Parietal lobe (tissue), 2 donors: ENCODE data around the gene HDGFL2. TPM values are rescaled to one million over a fixed set of nuclear protein-coding genes. Genes with fewer than 3 reads are reported as not detected.

Source experiments
- small RNA-seq: library from RNA; depleted of rRNA; stranded (forward); fragments of <200 nt; gene quantifications from one replicate; pipeline ENCODE3, GENCODE V24; 2014; ENCODE audit warnings: low replicate concordance
- total RNA-seq: library from RNA; depleted of rRNA; stranded (reverse); fragments of >200 nt; gene quantifications from one replicate; pipeline ENCODE4 v1.2.3, GENCODE V29; 2014

HDGFL2 gene
- total RNA-seq: 44.1 TPM

DNA sequence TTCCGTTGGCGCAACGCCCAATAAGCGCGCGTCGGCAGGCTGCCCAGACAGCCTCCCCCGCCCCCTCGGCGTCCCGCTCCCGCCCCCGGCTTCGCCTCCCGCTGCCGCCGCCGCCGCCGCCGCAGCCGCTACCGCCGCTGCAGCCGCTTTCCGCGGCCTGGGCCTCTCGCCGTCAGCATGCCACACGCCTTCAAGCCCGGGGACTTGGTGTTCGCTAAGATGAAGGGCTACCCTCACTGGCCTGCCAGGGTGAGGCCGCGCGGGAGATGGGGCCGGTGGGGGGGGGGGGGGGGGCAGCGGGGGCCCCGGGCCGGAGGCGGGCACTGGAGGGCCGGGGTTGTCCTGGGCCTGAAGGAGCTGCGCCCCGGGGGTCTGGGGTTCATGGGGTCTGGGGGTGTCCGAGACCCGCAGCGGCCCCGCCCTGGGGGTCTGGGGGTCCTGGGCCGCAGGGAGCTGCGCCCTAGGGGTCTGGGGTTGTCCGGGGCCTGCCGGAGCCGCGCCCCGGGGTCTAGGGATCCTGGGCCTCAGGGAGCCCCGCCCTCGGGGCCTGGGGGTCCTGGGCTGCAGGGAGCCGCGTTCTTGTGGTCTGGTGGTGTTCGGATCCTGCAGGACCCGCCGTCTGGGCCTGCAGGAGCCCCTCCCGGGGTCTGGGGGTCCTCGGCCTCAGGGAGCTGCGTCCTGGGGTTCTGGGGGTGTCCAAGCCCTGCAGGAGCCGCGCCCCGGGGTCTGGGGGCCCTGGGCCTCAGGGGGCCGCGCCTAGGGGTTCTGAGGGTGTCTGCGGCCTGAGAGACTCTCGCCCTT is at the start of gene HDGFL2:
HDGFL2 (plus strand) TSS at position 124 of the 801 bp plus-strand sequence; CDS start at position 178, 54 bp downstream.

DNA sequence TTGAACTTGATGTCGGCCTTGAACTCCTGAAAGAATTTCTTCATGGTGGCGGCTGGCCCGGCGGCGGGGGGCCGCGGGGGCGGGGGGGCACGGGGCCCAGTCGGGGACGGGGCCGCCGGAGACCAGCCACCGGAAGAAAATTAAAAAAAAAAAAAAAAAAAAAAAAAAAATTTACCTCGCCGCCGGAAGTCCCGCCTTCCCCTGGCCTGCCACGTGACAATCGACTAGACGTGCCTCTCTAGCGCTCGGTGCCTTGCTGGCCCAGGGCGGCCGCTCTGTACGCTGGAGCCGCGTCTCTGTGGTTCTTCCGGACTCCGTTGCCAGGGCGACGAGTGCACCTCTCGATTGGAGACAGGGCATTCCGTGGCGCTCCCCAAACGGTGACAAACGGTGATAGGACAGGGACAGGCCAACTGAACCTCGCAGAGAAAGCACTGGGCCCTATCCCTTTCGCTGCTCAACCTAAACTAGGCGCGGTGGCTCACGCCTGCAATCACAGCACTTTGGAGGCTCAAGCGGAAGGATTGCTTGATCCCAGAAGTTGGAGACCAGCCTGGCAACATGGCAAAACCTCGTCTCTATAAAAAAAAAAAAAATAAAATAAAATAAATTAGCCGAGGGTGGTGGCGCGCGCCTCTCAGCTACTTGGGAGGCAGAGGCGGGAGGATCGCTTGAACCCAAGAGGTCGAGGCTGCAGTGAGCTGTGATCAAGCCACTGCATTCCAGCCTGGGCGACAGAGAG is 14.3 kb upstream of the HDGFL2 start, which contains the start of gene UBXN6:
UBXN6 (minus strand) TSS at position 141 of the 742 bp plus-strand sequence; CDS start at position 44, 97 bp downstream.

DNA sequence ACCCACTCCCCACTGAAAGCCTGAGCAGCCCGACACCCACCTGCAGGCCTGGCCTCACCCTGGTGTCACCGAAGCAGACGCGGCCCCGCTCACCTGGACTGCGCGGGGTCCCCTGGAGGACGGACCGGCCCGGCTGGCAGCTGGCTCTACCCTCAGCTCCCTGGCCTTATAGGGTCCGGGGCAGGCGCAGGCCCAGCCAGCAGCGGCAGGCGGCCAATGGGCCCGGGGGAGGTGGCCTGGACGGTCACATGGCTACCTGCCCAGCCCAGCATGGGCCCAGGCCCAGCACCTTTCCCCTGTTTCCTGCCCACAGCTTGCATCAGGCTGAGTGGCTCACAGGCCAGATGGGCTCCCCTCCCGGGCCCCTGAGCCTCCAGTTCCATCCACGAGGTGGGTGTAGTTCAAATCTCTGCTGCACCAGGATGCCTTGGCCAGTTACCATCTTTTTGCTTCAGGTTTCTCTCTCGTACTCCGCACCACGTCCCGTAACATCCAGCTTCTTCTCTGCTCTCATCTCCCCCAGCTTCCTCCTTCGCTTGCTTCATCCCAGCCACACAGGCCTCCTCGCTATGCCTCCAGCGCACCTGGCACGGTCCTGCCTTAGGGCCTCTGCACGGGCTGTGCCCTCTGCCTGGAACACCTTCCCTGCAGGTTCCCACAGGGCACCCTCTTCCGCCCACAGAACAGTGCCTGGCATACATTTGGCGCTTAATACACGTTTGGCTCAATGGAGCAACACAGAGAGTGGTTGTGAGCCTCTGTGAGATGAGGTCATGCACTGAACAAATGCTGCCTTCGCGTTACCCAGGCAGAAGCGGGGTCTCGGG is 46.5 kb downstream of the HDGFL2 start, which contains the start of gene PLIN4:
PLIN4 (minus strand) TSS at position 142 of the 827 bp plus-strand sequence. CDS start 214 bp downstream, outside the sequence.

DNA sequence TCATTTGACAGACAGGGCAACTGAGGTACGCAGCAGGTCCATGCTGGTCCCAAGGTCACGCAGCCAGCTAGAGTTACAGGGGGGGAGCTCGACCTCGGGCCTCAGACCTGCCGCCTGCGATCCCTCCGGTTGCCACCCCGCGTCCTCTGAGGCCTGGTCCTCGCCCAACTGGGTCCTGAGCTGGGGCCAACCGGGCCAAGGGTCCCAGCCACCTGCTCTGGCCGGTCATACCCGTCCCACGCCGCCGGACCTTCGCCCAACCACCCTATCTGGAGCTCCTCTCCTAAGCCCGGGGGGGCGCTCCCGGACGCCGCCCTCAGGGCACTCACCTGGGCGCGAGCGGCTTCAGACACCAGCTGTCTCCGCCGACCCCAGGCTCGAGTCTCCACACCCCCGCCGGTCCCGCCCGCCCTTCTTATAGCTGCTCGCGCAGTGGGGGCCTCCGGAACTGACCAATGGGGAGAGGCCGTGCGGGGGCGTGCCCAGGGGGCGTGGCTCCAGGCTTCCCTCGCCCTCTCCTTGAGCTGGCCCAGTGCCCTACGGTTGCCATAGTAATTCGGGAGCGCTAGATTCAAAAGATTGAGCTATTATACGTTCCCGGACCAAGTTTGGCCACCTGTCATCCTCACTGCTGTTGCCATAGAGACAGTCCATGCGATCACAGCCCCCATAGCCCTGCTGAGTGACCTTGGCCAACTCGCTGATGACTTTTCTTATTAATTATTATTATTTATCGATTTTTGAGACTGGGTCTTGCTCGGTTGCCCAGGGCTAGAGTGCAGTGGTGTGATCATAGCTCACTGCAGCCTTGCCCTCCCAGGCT is 63.0 kb downstream of the HDGFL2 start, which contains the start of gene PLIN5:
PLIN5 (minus strand) TSS at position 389 of the 823 bp plus-strand sequence. CDS start 1,150 bp downstream, outside the sequence.

DNA sequence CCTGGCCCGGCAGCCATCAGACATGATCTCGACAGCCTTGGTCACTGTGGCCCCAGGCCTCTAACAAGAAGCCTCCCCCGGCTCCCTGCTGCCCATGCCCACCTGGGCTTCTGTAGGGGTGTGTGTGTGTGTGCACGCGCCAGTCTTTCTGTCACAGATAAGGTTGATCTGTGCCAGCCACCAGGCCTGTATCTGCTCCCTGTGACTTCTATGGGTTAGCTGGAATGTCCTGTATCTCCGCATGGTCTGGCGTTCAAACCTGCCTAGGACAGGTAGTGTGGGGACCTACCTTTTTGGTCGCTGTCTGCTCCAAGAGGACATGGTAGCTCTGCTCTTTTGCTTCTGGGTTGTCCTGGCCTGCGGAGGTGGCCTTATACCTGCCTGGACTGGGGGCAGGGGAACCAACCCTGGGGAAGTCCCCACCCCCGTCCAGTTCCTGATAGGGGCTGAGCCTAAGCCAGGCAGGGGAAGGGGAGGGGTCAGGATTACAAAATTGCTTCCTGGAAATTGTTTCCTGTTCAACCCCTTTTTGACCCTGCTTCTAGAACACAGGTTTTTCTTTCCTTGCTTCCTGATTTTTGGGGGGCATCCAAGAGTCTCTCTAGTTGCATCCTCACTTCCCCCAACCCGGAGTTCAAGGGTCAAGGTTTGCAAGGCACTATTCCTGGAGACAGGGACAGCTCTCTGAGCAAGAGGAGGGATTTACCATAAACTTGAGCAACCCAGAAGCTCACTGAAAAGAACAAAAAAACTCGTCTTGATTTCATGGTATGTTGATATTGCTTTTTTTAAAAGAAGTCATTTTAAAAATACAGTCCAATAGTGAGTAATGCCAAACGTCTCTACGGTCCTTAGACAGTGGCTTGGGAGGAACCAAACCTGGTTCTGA is 67.8 kb downstream of the HDGFL2 start, which contains the start of gene LRG1:
LRG1 (minus strand) TSS at position 344 of the 889 bp plus-strand sequence; CDS start at position 321, 23 bp downstream.

Small RNAs within 50 kb of the gene (small RNA-seq; reads per million reads assigned to genes)
- not detected for gene MIR4746

Other genes starting within 250 kb of the HDGFL2 start
- not detected for gene EBI3, start 242.8 kb upstream of the HDGFL2 start, total RNA-seq
- 19.1 TPM for gene YJU2, start 225.2 kb upstream of the HDGFL2 start, total RNA-seq
- gene SHD, start 193.0 kb upstream of the HDGFL2 start, total RNA-seq: 2.5 TPM
- 0.31 TPM for gene TMIGD2, start 169.9 kb upstream of the HDGFL2 start, total RNA-seq
- gene FSD1, start 167.7 kb upstream of the HDGFL2 start, total RNA-seq: 53.2 TPM
- 1.3 TPM for gene STAP2, start 133.5 kb upstream of the HDGFL2 start, total RNA-seq
- gene MPND, start 128.7 kb upstream of the HDGFL2 start, total RNA-seq: 16.6 TPM
- gene SH3GL1, start 71.8 kb upstream of the HDGFL2 start, total RNA-seq: 22.8 TPM
- gene CHAF1A, start 69.7 kb upstream of the HDGFL2 start, total RNA-seq: 8.5 TPM
- 52.6 TPM for gene UBXN6, start 14.5 kb upstream of the HDGFL2 start, total RNA-seq
- 0.63 TPM for gene PLIN4, start 46.2 kb downstream of the HDGFL2 start, total RNA-seq
- 3.8 TPM for gene PLIN5, start 62.9 kb downstream of the HDGFL2 start, total RNA-seq
- 0.63 TPM for gene LRG1, start 67.7 kb downstream of the HDGFL2 start, total RNA-seq
- gene SEMA6B, start 87.4 kb downstream of the HDGFL2 start, total RNA-seq: 36.9 TPM
- 6.9 TPM for gene TNFAIP8L1, start 167.2 kb downstream of the HDGFL2 start, total RNA-seq
- 28.8 TPM for gene MYDGF, start 198.0 kb downstream of the HDGFL2 start, total RNA-seq